ENCODE results near the gene PALM3.

DNA sequence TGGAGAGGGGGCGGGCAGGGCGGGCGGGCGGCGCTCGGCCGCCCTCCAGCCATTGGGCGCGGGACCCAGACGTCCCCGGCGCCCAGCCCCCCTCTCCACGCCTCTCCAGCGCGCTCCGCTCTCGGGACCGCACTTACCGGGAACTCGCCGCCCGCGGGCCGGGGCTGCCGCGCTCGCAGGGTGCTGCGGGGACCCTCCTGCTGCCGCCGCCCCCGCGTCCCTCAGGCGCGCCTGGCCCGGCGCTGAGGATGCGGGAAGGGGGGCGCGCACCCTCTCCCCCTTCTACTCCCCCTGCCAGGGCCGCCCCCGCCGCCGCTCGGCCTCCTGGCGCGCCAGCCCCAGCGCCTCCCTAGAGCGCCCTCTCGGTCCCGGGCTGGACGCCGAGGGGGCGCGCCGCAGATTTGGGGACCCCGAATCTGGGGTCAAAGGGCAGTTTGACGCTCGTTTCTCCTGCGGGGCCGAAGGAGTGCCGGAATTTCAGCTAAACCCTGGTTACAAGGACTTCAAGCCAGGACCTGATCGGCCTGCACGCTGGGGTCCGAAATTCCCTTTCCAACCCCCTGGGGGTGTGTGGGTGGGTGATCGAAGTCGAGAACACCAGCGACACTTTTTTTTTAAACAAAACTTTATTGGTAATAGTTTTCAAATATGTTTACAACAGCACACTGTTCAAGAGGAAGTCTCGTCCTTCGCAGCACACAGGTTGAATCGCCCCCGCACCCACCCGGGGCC, 29.4 kb upstream of the PALM3 start:
- TF ChIP-seq, protein P1, sequence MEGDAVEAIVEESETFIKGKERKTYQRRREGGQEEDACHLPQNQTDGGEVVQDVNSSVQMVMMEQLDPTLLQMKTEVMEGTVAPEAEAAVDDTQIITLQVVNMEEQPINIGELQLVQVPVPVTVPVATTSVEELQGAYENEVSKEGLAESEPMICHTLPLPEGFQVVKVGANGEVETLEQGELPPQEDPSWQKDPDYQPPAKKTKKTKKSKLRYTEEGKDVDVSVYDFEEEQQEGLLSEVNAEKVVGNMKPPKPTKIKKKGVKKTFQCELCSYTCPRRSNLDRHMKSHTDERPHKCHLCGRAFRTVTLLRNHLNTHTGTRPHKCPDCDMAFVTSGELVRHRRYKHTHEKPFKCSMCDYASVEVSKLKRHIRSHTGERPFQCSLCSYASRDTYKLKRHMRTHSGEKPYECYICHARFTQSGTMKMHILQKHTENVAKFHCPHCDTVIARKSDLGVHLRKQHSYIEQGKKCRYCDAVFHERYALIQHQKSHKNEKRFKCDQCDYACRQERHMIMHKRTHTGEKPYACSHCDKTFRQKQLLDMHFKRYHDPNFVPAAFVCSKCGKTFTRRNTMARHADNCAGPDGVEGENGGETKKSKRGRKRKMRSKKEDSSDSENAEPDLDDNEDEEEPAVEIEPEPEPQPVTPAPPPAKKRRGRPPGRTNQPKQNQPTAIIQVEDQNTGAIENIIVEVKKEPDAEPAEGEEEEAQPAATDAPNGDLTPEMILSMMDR (conservative IDR thresholded peaks at IDR 0.05; ENCODE audit: low read depth in 2 of 2), result peak in 1 of 2 experiments; percentile 19; a peak in 1 of 4 replicates
- TF ChIP-seq EZH2 (IDR thresholded peaks at IDR 0.05; ENCODE audit: low read depth, unreplicated experiment), result no peak
- no peak for TF ChIP-seq EZH2phosphoT487 (IDR thresholded peaks at IDR 0.05; ENCODE audit: unreplicated experiment)
- no peak for TF ChIP-seq CREB1 (CRISPR knock-in tag; IDR thresholded peaks at IDR 0.05; ENCODE audit: low read depth)
- TF ChIP-seq REST (IDR thresholded peaks at IDR 0.05; ENCODE audit: unreplicated experiment), result no peak
- no peak; the same call in 1 of the 2 replicates for TF ChIP-seq POLR2AphosphoS5 (IDR thresholded peaks at IDR 0.05; ENCODE audit: low read depth)
- no peak for TF ChIP-seq JUNB (IDR thresholded peaks at IDR 0.05; ENCODE audit: unreplicated experiment)
- TF ChIP-seq ZNF331 (CRISPR knock-in tag; IDR thresholded peaks at IDR 0.05; ENCODE audit: low read depth), result no peak
- no peak for TF ChIP-seq ZNF114 (CRISPR knock-in tag; IDR thresholded peaks at IDR 0.05)
- no peak for TF ChIP-seq ETS1 (IDR thresholded peaks at IDR 0.05)
- no peak for TF ChIP-seq NANOG (IDR thresholded peaks at IDR 0.05; ENCODE audit: borderline replicate concordance)

Measured in GM23338 (cell line).